Fibroblast of lung (primary cell): ENCODE results near the gene MINDY1. TPM values are rescaled to one million over a fixed set of nuclear protein-coding genes. Genes with fewer than 3 reads are reported as not detected.

ENCODE experiments used
- DNase-seq, 2 donors: peaks; one replicate each; pipeline versions ENCODE4 v3.0.0 to v3.0.0-alpha.2; 2010; ENCODE audit warnings: low read depth in 2 of 2
- H2AFZ ChIP-seq: 2 replicates; pipeline ENCODE4 v1.5.1; 2012; ENCODE audit warnings: low read length, control low read depth, inconsistent platforms
- H3K27ac ChIP-seq: 2 replicates; pipeline ENCODE4 v1.5.1; 2011; ENCODE audit warnings: low read length, control low read depth; ENCODE audit not compliant: insufficient read depth
- H3K27me3 ChIP-seq: 2 replicates; pipeline ENCODE4 v1.5.1; 2011; ENCODE audit warnings: mild to moderate bottlenecking, low read length; ENCODE audit not compliant: control insufficient read depth, insufficient read depth
- H3K36me3 ChIP-seq: 2 replicates; pipeline ENCODE4 v1.5.1; 2011; ENCODE audit warnings: low read length; ENCODE audit not compliant: control insufficient read depth, insufficient read depth
- H3K4me1 ChIP-seq: 2 replicates; pipeline ENCODE4 v1.5.1; 2011; ENCODE audit warnings: low read length; ENCODE audit not compliant: control insufficient read depth, insufficient read depth; ENCODE audit errors: extremely low read depth
- H3K4me2 ChIP-seq: 2 replicates; pipeline ENCODE4 v1.5.1; 2011; ENCODE audit warnings: low read length, control low read depth; ENCODE audit not compliant: insufficient read depth; ENCODE audit errors: extremely low read depth
- H3K4me3 ChIP-seq, 4 experiments: fragments of 200-600 bp in 1 of 4; sonication (generic) in 1 of 4; replicated peaks in 1 of 4; 2 replicates each; pipeline ENCODE4 v1.5.1; 2011 to 2016; ENCODE audit warnings: low read length in 4 of 4, low read depth in 3 of 4, mild to moderate bottlenecking in 3 of 4, control low read depth in 2 of 4, inconsistent platforms in 1 of 4, mixed read lengths in 1 of 4; ENCODE audit not compliant: insufficient read depth in 1 of 4; ENCODE audit errors: control extremely low read depth in 1 of 4
- H3K79me2 ChIP-seq: 2 replicates; pipeline ENCODE4 v1.5.1; 2012; ENCODE audit warnings: mild to moderate bottlenecking, low read length, inconsistent platforms; ENCODE audit not compliant: control insufficient read depth, insufficient read depth
- H3K9ac ChIP-seq: 2 replicates; pipeline ENCODE4 v1.5.1; 2011; ENCODE audit warnings: mild to moderate bottlenecking, low read length, control low read depth; ENCODE audit not compliant: insufficient read depth
- H3K9me3 ChIP-seq: 2 replicates; pipeline ENCODE4 v1.5.1; 2012; ENCODE audit warnings: low read depth, low read length; ENCODE audit not compliant: control insufficient read depth, insufficient read depth
- H4K20me1 ChIP-seq: 2 replicates; pipeline ENCODE4 v1.5.1; 2011; ENCODE audit warnings: low read length; ENCODE audit not compliant: control insufficient read depth, insufficient read depth; ENCODE audit errors: extremely low read depth
- EZH2 ChIP-seq: IDR thresholded peaks from 2 replicates; pipeline ENCODE4 v1.5.1; 2012; ENCODE audit warnings: low read length, control low read depth, mild to moderate bottlenecking; ENCODE audit errors: missing control alignments
- polyA plus RNA-seq, 2 donors: library from polyadenylated mRNA; depleted of rRNA in 1 of 2; stranded (reverse) in 1 of 2; unstranded in 1 of 2; fragments of >200 nt; gene quantifications; 2 replicates each; pipeline ENCODE4 v1.2.1, GENCODE V29; 2011 to 2012; ENCODE audit warnings: missing spikeins in 1 of 2
- total RNA-seq: library from RNA; depleted of rRNA; stranded (reverse); fragments of >200 nt; gene quantifications from 2 replicates; pipeline ENCODE4 v1.2.1, GENCODE V29; 2014
- TF ChIP-seq, protein P1 (sequence below), 2 donors: IDR thresholded peaks in 1 of 2; conservative IDR thresholded peaks in 1 of 2; 1 replicate in 1 of 2; 2 replicates in 1 of 2; pipeline ENCODE4 v1.5.1; 2011 to 2012; ENCODE audit warnings: low read length in 2 of 2, control low read depth in 1 of 2, inconsistent platforms in 1 of 2, low read depth in 1 of 2, mild to moderate bottlenecking in 1 of 2

Gene MINDY1
- total and polyA plus RNA-seq, 2 donors (not counting 1 experiment from before 2014, with no cell fraction given) = 11.7 to 17.3 TPM

DNA sequence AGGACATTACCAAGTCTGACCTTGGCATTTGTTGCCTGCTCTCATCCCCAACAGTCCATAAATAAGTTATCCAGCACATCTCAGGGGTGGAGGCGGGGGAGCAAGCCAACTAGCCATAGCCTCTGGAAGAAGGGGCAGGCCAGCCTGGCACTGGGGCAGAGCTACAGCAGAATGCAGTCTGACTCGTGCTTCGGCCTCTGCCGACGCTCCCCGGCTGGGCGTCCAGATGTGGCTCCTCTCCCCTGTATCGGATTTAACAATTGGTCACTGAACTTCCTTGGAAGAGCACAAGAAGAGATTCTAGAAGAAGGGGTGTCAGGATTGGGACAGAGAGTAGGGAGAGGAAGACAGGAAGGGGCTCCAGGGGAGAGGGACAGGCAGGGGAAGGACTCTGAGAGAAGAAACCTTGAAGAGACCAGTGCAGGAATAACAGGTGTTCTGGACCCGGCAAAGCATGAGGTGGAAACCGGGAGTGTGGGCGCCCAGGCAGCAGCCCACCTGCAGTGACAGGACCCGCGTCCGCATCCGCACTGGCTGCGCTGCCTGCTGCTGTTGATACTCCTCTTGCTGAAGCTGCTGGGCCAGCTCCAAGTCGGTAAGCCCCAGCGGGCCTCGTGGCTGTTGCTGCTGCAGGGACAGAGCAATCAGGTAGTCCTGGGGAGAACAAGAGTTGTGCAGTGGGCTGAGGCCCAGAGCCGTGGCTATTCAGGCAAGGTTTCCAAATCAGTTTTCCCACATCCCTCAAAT, 9.4 kb downstream of the MINDY1 start:
- Histone ChIP-seq H3K27ac (no peak overlapping the region), H3K4me1 (no peaks in the 10 kb centered on the region), H3K79me2 (no peaks in the 10 kb centered on the region), H2AFZ (no peak overlapping the region), H3K9me3 (no peaks in the 10 kb centered on the region), H3K27me3 (no peaks in the 10 kb centered on the region), H3K36me3 (peaks cover 5% of the 10 kb centered on the region), H4K20me1 (no peaks in the 10 kb centered on the region), H3K4me2 (no peak overlapping the region), H3K9ac (no peak overlapping the region), H3K4me3 (no peak overlapping the region)
- TF ChIP-seq, protein P1, sequence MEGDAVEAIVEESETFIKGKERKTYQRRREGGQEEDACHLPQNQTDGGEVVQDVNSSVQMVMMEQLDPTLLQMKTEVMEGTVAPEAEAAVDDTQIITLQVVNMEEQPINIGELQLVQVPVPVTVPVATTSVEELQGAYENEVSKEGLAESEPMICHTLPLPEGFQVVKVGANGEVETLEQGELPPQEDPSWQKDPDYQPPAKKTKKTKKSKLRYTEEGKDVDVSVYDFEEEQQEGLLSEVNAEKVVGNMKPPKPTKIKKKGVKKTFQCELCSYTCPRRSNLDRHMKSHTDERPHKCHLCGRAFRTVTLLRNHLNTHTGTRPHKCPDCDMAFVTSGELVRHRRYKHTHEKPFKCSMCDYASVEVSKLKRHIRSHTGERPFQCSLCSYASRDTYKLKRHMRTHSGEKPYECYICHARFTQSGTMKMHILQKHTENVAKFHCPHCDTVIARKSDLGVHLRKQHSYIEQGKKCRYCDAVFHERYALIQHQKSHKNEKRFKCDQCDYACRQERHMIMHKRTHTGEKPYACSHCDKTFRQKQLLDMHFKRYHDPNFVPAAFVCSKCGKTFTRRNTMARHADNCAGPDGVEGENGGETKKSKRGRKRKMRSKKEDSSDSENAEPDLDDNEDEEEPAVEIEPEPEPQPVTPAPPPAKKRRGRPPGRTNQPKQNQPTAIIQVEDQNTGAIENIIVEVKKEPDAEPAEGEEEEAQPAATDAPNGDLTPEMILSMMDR (conservative IDR thresholded peaks at IDR 0.05 in 1 of 2, IDR thresholded peaks at IDR 0.05 in 1 of 2; ENCODE audit: low read depth in 1 of 2, low read length in 2 of 2) = no peak
- TF ChIP-seq EZH2 = no peak
- no peak for DNase-seq

DNA sequence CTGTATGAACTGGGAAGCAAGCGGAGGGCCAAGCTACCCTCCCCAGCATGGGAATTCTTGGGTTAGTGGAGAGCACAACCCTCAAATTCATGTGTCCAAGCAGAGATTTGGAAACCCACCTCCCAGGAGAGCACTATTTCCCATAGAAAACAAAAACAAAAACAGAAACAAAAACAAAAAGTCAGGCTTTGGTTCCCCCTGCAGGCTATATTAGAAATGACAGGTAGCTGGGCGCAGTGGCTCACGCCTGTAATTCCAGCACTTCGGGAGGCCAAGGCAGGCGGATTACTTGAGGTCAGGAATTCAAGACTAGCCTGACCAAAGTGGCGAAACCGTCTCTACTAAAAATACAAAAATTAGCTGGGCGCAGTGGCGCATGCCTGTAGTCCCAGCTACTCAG, 10.8 kb downstream of the MINDY1 start:
- H3K9me3 ChIP-seq = no peaks in the 10 kb centered on the region
- no peaks in the 10 kb centered on the region for H3K4me1 ChIP-seq
- peak overlapping the region; percentile 55 for H2AFZ ChIP-seq
- DNase-seq = peak in 1 of 2 donors; percentile 49
- no peaks in the 10 kb centered on the region for H3K27me3 ChIP-seq
- H4K20me1 ChIP-seq = no peaks in the 10 kb centered on the region
- no peak overlapping the region for H3K4me2 ChIP-seq
- no peak for TF ChIP-seq EZH2
- TF ChIP-seq, protein P1 (conservative IDR thresholded peaks at IDR 0.05 in 1 of 2, IDR thresholded peaks at IDR 0.05 in 1 of 2; ENCODE audit: low read depth in 1 of 2, low read length in 2 of 2) = peak; percentile 53 to 69
- H3K9ac ChIP-seq = no peak overlapping the region
- H3K79me2 ChIP-seq = no peaks in the 10 kb centered on the region
- H3K27ac ChIP-seq = no peak overlapping the region
- H3K36me3 ChIP-seq = peaks cover 2% of the 10 kb centered on the region
- no peak overlapping the region for H3K4me3 ChIP-seq

DNA sequence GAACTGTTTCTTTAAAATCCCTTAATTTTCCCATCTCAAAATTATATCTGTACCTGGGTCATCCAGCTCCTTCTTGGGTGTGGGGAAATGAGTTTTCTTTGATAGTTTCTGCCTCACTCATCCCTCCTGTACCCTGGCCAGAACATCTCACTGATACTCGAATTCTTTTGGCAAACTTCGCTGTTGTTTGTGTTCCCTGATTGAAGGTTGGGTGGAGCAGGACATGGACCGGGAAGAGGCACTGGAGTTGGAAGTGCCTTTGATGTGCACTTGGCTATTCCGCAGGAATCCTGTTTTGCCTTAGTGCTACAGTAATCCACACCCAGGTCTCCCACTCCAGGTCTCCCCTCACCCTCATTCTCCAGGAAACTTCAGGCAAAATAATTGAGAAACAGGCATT, 11.2 kb downstream of the MINDY1 start:
- no peak overlapping the region for H3K4me3 ChIP-seq
- peak overlapping the region; percentile 55 for H2AFZ ChIP-seq

More for the DNA sequence above, 11.2 kb downstream of the MINDY1 start:
- no peak for TF ChIP-seq EZH2
- TF ChIP-seq, protein P1 (conservative IDR thresholded peaks at IDR 0.05 in 1 of 2, IDR thresholded peaks at IDR 0.05 in 1 of 2; ENCODE audit: low read depth in 1 of 2, low read length in 2 of 2) = no peak
- Histone ChIP-seq H3K4me2 (no peak overlapping the region), H4K20me1 (no peaks in the 10 kb centered on the region), H3K9me3 (no peaks in the 10 kb centered on the region), H3K27ac (no peak overlapping the region), H3K79me2 (no peaks in the 10 kb centered on the region), H3K27me3 (no peaks in the 10 kb centered on the region), H3K36me3 (peaks cover 2% of the 10 kb centered on the region), H3K9ac (no peak overlapping the region), H3K4me1 (no peaks in the 10 kb centered on the region)
- no peak for DNase-seq
